ENCODE data around the gene RPS25. TPM values are rescaled to one million over a fixed set of nuclear protein-coding genes. Genes with fewer than 3 reads are reported as not detected.

Gene RPS25
- total RNA-seq, 2 donors from 2014 or later: 672 to 840 TPM

- DNase-seq (ENCODE audit: low spot score) (no peak), ATAC-seq (ENCODE audit: insufficient number of reproducible peaks, low FRiP score, low read depth) (no peak)
- H3K9me3 ChIP-seq: no peaks in the 10 kb centered on the region
- peaks cover 9% of the 10 kb centered on the region for H3K36me3 ChIP-seq
- no peak overlapping the region for H3K27ac ChIP-seq
- peaks cover 8 to 38% of the 10 kb centered on the region in 2 donors for H3K4me1 ChIP-seq (ENCODE audit: control insufficient read depth in 1 of 2, low read depth in 2 of 2)
- H3K27me3 ChIP-seq (replicated peaks; ENCODE audit: insufficient read depth): no peaks in the 10 kb centered on the region
- no peak for TF ChIP-seq CTCF (IDR thresholded peaks at IDR 0.05)
- H3K4me3 ChIP-seq: no peak overlapping the region
Measured at GRCh38 chr11:119028346-119029068, 10.4 kb upstream of the RPS25 start.

- Histone ChIP-seq H3K4me3 (no peak overlapping the region), H3K36me3 (peaks cover 14% of the 10 kb centered on the region), H3K27me3 (replicated peaks; ENCODE audit: insufficient read depth) (no peaks in the 10 kb centered on the region), H3K27ac (no peak overlapping the region), H3K9me3 (no peaks in the 10 kb centered on the region), H3K4me1 (ENCODE audit: control insufficient read depth in 1 of 2, low read depth in 2 of 2) (peaks cover 8 to 42% of the 10 kb centered on the region in 2 donors)
- no peak for ATAC-seq (ENCODE audit: insufficient number of reproducible peaks, low FRiP score, low read depth)
- DNase-seq (ENCODE audit: low spot score): no peak
- no peak for TF ChIP-seq CTCF (IDR thresholded peaks at IDR 0.05)
Measured at GRCh38 chr11:119027561-119028345, 9.6 kb upstream of the RPS25 start.

- H3K36me3 ChIP-seq: peaks cover 19% of the 10 kb centered on the region
- no peak for DNase-seq (ENCODE audit: low spot score)
- no peak for TF ChIP-seq CTCF (IDR thresholded peaks at IDR 0.05)
- H3K4me1 ChIP-seq (ENCODE audit: control insufficient read depth in 1 of 2, low read depth in 2 of 2): peaks cover 8 to 42% of the 10 kb centered on the region in 2 donors
- H3K27ac ChIP-seq: no peak overlapping the region
- H3K27me3 ChIP-seq (replicated peaks; ENCODE audit: insufficient read depth): no peaks in the 10 kb centered on the region
- H3K9me3 ChIP-seq: no peaks in the 10 kb centered on the region
- no peak overlapping the region for H3K4me3 ChIP-seq
- no peak for ATAC-seq (ENCODE audit: insufficient number of reproducible peaks, low FRiP score, low read depth)
Measured at GRCh38 chr11:119026970-119027369, 8.8 kb upstream of the RPS25 start.

GRCh38 chr11:119025978-119026766 lies 8.0 kb upstream of the RPS25 start:
- DNase-seq (ENCODE audit: low spot score) (no peak), ATAC-seq (ENCODE audit: insufficient number of reproducible peaks, low FRiP score, low read depth) (no peak)
- TF ChIP-seq CTCF (IDR thresholded peaks at IDR 0.05): no peak
- Histone ChIP-seq H3K27ac (peak overlapping the region in 1 of 2 donors; percentile 61), H3K27me3 (replicated peaks; ENCODE audit: insufficient read depth) (no peaks in the 10 kb centered on the region), H3K4me3 (no peak overlapping the region), H3K36me3 (peaks cover 26% of the 10 kb centered on the region), H3K9me3 (no peaks in the 10 kb centered on the region), H3K4me1 (ENCODE audit: control insufficient read depth in 1 of 2, low read depth in 2 of 2) (peaks cover 13 to 45% of the 10 kb centered on the region in 2 donors)

GRCh38 chr11:119025541-119025940 lies 7.4 kb upstream of the RPS25 start:
- Histone ChIP-seq H3K9me3 (no peaks in the 10 kb centered on the region), H3K4me1 (ENCODE audit: control insufficient read depth in 1 of 2, low read depth in 2 of 2) (peaks cover 13 to 48% of the 10 kb centered on the region in 2 donors), H3K27ac (peak overlapping the region; percentile 39 to 61), H3K27me3 (replicated peaks; ENCODE audit: insufficient read depth) (no peaks in the 10 kb centered on the region), H3K4me3 (no peak overlapping the region), H3K36me3 (peaks cover 26% of the 10 kb centered on the region)
- ATAC-seq (ENCODE audit: insufficient number of reproducible peaks, low FRiP score, low read depth) (no peak), DNase-seq (ENCODE audit: low spot score) (no peak)
- TF ChIP-seq CTCF (IDR thresholded peaks at IDR 0.05): no peak

Data from thoracic aorta (tissue), 2 donors.